Uterus (tissue), 4 donors: ENCODE data around the gene GLS2. TPM values are rescaled to one million over a fixed set of nuclear protein-coding genes. Genes with fewer than 3 reads are reported as not detected.
"Not testable (repeated sequence)": the region's sequence is repeated elsewhere in the genome, so short reads cannot be mapped to it uniquely, and the experiment has no call there.

Experiments used
- DNase-seq, 2 donors: peaks; one replicate each; pipeline ENCODE4 v3.0.0-alpha.2; 2019 to 2020
- H3K27ac ChIP-seq, 2 donors: fragments of 200-600 bp; sonication (generic); 1 replicate in 1 of 2; 2 replicates in 1 of 2; pipeline ENCODE4 v1.5.1; 2016 to 2018
- H3K27me3 ChIP-seq, 2 donors: fragments of 200-600 bp; sonication (generic); one replicate each; pipeline ENCODE4 v1.5.1; 2018 to 2019; ENCODE audit warnings: control low read depth in 1 of 2
- H3K36me3 ChIP-seq, 2 donors: fragments of 200-600 bp; sonication (generic); one replicate each; pipeline ENCODE4 v1.5.1; 2019; ENCODE audit warnings: control low read depth in 1 of 2
- H3K4me1 ChIP-seq, 2 donors: fragments of 200-600 bp; sonication (generic); one replicate each; pipeline ENCODE4 v1.5.1; 2018 to 2019; ENCODE audit warnings: control low read depth in 1 of 2
- H3K4me3 ChIP-seq, 2 donors: fragments of 200-600 bp; sonication (generic); 1 replicate in 1 of 2; 2 replicates in 1 of 2; pipeline ENCODE4 v1.5.1; 2018 to 2019; ENCODE audit warnings: mild to moderate bottlenecking in 1 of 2
- H3K9me3 ChIP-seq, 2 donors: fragments of 200-600 bp; sonication (generic); one replicate each; pipeline ENCODE4 v1.5.1; 2019; ENCODE audit warnings: control low read depth in 1 of 2
- POLR2A ChIP-seq, 2 donors: fragments of 450-650 bp; IDR thresholded peaks; one replicate each; pipeline ENCODE4 v1.6.1; 2016; ENCODE audit warnings: antibody characterized with exemption in 2 of 2, mild to moderate bottlenecking in 1 of 2, moderate library complexity in 1 of 2
- intact Hi-C: fragments of 100-400 bp; cut with DNase I; formaldehyde crosslinking; loops from one replicate; pipeline ENCODE4 v1.15.1; 2023; ENCODE audit warnings: low total_unique reads
- total RNA-seq, 4 donors: library from RNA; depleted of rRNA in 3 of 4; stranded (reverse); fragments of >200 nt in 3 of 4; gene quantifications; one replicate each; pipeline versions ENCODE4 v1.1.0 to v1.2.4, GENCODE V29; 2014 to 2023
- TF ChIP-seq, protein P1 (sequence below), 4 experiments: fragments of 200-600 bp in 2 of 4; fragments of 450-650 bp in 2 of 4; sonication (generic) in 2 of 4; IDR thresholded peaks; one replicate each; pipeline ENCODE4 v1.5.1; 2016 to 2019; ENCODE audit warnings: antibody characterized with exemption in 4 of 4, mild to moderate bottlenecking in 2 of 4, moderate library complexity in 1 of 4
- donor health status: DM: yes; HTN: yes; CAD: no.

The GLS2 gene
- total RNA-seq, 4 donors from 2014 or later: 0.29 to 5.9 (median 1.1) TPM; not detected in 1

DNA sequence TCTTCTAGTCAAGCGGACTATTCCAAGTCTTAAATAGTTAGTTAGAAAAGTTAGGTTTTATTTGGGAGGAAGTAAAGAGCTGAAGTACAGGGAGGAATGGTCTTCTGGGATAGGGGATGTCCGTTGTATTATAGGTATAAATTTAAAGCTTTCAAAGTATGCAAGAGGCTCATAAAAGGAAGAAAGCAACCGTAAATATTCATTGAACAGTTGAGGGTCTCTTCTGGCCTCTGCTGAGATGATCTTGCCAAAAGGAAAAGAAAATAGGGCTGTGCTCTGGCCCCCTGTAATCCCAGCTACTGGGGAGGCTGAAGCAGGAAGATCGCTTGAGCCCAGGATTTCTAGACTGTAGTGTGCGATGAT lies 38.4 kb downstream of the GLS2 start:
- Histone ChIP-seq H3K4me1 (no peaks in the 10 kb centered on the region), H3K36me3 (no peaks in the 10 kb centered on the region), H3K27ac (peak overlapping the region; percentile 92), H3K4me3 (peak overlapping the region; percentile 57 to 76), H3K9me3 (no peaks in the 10 kb centered on the region), H3K27me3 (no peaks in the 10 kb centered on the region)
- no peak for TF ChIP-seq POLR2A (IDR thresholded peaks at IDR 0.05)
- TF ChIP-seq, protein P1, sequence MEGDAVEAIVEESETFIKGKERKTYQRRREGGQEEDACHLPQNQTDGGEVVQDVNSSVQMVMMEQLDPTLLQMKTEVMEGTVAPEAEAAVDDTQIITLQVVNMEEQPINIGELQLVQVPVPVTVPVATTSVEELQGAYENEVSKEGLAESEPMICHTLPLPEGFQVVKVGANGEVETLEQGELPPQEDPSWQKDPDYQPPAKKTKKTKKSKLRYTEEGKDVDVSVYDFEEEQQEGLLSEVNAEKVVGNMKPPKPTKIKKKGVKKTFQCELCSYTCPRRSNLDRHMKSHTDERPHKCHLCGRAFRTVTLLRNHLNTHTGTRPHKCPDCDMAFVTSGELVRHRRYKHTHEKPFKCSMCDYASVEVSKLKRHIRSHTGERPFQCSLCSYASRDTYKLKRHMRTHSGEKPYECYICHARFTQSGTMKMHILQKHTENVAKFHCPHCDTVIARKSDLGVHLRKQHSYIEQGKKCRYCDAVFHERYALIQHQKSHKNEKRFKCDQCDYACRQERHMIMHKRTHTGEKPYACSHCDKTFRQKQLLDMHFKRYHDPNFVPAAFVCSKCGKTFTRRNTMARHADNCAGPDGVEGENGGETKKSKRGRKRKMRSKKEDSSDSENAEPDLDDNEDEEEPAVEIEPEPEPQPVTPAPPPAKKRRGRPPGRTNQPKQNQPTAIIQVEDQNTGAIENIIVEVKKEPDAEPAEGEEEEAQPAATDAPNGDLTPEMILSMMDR (IDR thresholded peaks at IDR 0.05): no peak
- no peak for DNase-seq
- intact Hi-C loops: no loop called here

DNA sequence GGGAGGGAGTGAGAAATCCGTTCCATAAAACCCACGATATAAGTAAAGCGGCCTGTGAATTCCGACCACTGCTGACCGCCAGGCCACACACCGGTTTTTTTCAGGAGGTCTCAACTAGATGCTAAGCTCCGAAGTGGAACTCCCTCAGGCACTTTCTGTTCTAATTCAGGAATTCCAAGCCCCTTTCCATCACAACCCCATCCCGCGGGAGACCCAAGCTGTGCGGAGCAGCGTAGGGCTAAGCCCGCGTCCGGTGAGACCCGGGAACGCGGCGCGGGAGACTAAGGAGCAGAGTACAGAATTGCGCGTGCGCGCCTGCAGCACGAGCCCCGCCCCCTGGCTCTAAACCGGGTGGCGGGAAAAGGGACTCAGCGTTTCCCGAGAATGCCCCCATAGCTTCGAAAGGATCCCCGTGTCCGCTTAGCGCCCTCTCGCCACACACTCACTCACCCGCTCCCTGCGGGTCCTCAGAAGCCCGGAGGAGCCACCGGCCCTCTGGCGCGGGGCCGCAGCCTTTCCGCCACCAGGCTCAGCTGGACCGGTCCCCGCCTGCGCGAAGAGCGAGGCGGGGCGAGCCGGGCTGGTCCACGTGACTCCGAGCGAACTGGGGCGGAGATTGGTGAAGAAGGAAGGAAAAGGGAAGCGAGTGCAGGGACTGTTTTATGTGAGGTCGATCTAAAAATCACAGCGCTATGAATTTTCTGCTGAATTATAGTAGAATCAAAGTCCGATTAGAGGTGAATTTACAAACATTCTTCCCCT lies 38.9 kb downstream of the GLS2 start, which contains the start of gene TIMELESS:
TSS of gene TIMELESS (minus strand) at position 567 of the 762 bp plus-strand sequence. CDS start 15,256 bp downstream, outside the sequence.
- peak; percentile 33 to 74 for TF ChIP-seq POLR2A (IDR thresholded peaks at IDR 0.05)
- TF ChIP-seq, protein P1 (IDR thresholded peaks at IDR 0.05): peak in 2 of 4 experiments; percentile 26 to 33
- Histone ChIP-seq H3K9me3 (no peaks in the 10 kb centered on the region), H3K4me1 (no peaks in the 10 kb centered on the region), H3K27ac (peak within 1 kb of the TSS; percentile 92), H3K4me3 (peak within 1 kb of the TSS; percentile 57 to 76), H3K27me3 (no peaks in the 10 kb centered on the region), H3K36me3 (no peaks in the 10 kb centered on the region)
- intact Hi-C loops: no loop called here
- DNase-seq: peak; percentile 83 to 89

DNA sequence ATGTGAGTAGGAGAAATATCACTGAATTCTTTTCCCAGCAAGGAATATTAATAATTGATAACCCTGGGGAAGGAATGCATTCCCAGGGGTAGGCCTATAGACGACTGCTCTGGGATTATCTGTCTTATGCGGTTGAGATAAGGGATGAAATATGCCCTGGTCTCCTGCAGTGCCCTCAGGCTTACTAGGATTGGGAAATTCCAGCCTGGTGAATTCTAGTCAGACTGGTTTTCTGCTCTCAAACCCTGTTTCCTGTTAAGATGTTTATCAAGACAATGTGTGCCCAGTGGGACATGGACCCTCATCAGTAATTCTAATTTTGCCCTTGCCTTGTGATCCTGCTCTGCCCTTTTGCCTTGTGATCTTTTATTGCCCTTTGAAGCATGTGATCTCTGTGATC lies 44.8 kb downstream of the GLS2 start:
- DNase-seq, intact Hi-C loops, H3K36me3 ChIP-seq, H3K9me3 ChIP-seq, H3K4me1 ChIP-seq, H3K27ac ChIP-seq, H3K4me3 ChIP-seq, H3K27me3 ChIP-seq: not testable (repeated sequence)

DNA sequence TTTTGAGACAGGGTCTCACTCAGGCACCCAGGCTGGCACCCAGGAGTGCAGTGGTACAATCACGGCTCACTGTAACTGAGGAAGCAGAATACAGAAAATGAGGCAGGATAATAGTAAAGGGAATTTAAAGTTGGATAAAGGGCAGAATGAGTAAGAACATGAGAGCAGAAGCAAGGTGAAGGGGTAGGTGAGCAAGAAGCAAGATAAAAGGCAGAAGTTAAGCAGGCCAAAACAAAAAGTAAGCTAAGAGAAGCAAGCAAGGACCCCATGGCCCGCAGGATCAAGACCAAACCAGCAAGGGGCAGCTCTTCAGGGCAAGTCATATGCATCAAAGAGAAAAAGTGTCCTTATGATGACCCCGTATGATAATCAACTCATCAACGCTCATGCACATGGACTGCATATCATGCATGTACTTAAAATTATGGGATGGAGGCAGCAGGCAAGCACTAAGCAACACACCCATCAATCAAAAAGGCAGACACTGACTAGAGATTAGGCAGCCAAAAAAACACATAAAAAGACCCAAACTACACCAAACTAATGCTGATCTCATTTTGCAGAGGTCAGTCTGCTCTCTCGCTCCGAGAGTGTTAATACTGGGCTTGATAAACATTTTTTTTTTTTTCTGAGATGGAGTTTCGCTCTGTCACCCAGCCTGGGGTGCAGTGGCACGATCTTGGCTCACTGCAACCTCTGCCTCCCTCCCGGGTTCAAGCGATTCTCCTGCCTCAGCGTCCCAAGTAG lies 50.4 kb downstream of the GLS2 start:
- Histone ChIP-seq H3K9me3 (no peaks in the 10 kb centered on the region), H3K36me3 (no peaks in the 10 kb centered on the region), H3K4me3 (no peak overlapping the region), H3K27ac (no peak overlapping the region), H3K27me3 (no peaks in the 10 kb centered on the region), H3K4me1 (no peaks in the 10 kb centered on the region)
- DNase-seq: no peak
- TF ChIP-seq, protein P1 (IDR thresholded peaks at IDR 0.05): no peak
- TF ChIP-seq POLR2A (IDR thresholded peaks at IDR 0.05): no peak
- intact Hi-C loops: no loop called here

DNA sequence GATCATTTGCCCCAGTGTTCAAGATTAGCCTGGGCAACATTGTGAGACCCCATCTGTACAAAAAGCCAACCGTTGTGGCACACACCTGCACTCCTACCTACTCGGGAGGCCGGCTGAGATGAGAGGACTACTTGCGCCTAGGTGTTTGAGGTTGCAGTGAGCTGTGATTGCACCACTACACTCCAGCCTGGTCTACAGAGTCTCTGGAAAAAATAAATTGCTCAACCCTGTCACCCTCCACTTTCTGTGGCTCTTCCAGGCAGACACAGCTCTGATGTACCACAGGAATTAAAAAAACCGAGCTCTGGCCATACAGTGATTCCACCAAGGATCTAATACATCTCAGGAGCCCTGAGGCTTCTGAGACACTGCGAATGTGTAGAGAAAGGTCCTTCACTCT lies 53.1 kb downstream of the GLS2 start:
- Histone ChIP-seq H3K36me3 (no peaks in the 10 kb centered on the region), H3K9me3 (no peaks in the 10 kb centered on the region), H3K27ac (no peak overlapping the region), H3K27me3 (no peaks in the 10 kb centered on the region), H3K4me3 (no peak overlapping the region), H3K4me1 (no peaks in the 10 kb centered on the region)
- no peak for DNase-seq
- no peak for TF ChIP-seq POLR2A (IDR thresholded peaks at IDR 0.05)
- TF ChIP-seq, protein P1 (IDR thresholded peaks at IDR 0.05): no peak
- intact Hi-C loops: no loop called here
